Endothelial cell of umbilical vein (primary cell): ENCODE measurements around the gene NAV2. TPM values are rescaled to one million over a fixed set of nuclear protein-coding genes. Genes with fewer than 3 reads are reported as not detected.

Experiments used
- BruUV-seq: library from RNA; stranded (reverse); fragments of 400-500 nt; replicated peaks from 2 replicates; lab custom pipeline; 2021; lab: Mats Ljungman, UMichigan
- CTCF ChIA-PET: fragments of 300-600, 350-600 bp; sonication (Branson Sonifier 250); formaldehyde crosslinking; loops from one replicate; lab custom pipeline; 2021; ENCODE audit warnings: antibody characterized with exemption, inconsistent platforms; lab: Charles Lee
- POLR2A ChIA-PET: fragments of 300-600, 350-600 bp; sonication (Branson Sonifier 250); formaldehyde crosslinking; loops from one replicate; lab custom pipeline; 2021; ENCODE audit warnings: antibody characterized with exemption, inconsistent platforms; lab: Charles Lee
- DNase-seq: peaks from one replicate; pipeline ENCODE4 v3.0.0-alpha.2; 2011; ENCODE audit warnings: low read depth, low spot score
- FAIRE-seq: peaks from 2 replicates; lab custom pipeline; 2011; peaks lifted over from hg19 to GRCh38; lab: Jason Lieb, UNC
- H2AFZ ChIP-seq: 2 replicates; pipeline ENCODE4 v1.6.0; 2012; ENCODE audit warnings: low read depth, low read length, control low read depth, inconsistent platforms
- H3K27ac ChIP-seq: 2 replicates; pipeline ENCODE4 v1.5.1; 2011; ENCODE audit warnings: low read depth, mild to moderate bottlenecking, control low read depth, low read length, moderate library complexity; ENCODE audit not compliant: insufficient read depth
- H3K27me3 ChIP-seq, 2 experiments: 2 replicates each; pipeline versions ENCODE4 v1.6.0 to v1.6.1; 2011; ENCODE audit warnings: low read length in 2 of 2, mixed read lengths in 1 of 2; ENCODE audit not compliant: control insufficient read depth in 2 of 2, insufficient read depth in 2 of 2
- H3K36me3 ChIP-seq, 2 experiments: 2 replicates in 1 of 2; 3 replicates in 1 of 2; pipeline ENCODE4 v1.5.1; 2011; ENCODE audit warnings: low read length in 2 of 2, mild to moderate bottlenecking in 1 of 2, moderate library complexity in 1 of 2; ENCODE audit not compliant: control insufficient read depth in 2 of 2, insufficient read depth in 2 of 2; ENCODE audit errors: extremely low read depth in 1 of 2
- H3K4me1 ChIP-seq: 3 replicates; pipeline ENCODE4 v1.5.1; 2011; ENCODE audit warnings: mild to moderate bottlenecking, low read length; ENCODE audit not compliant: control insufficient read depth, insufficient read depth; ENCODE audit errors: extremely low read depth
- H3K4me2 ChIP-seq: 2 replicates; pipeline ENCODE4 v1.6.1; 2011; ENCODE audit warnings: low read length, control low read depth, mixed read lengths; ENCODE audit not compliant: insufficient read depth
- H3K4me3 ChIP-seq, 3 experiments: fragments of 200-600 bp in 1 of 3; sonication (generic), shearing (Covaris generic) in 1 of 3; replicated peaks in 1 of 3; 2 replicates each; pipeline ENCODE4 v1.5.1; 2011 to 2016; ENCODE audit warnings: control low read depth in 3 of 3, low read length in 3 of 3, mild to moderate bottlenecking in 2 of 3, inconsistent platforms in 1 of 3, low read depth in 1 of 3, moderate library complexity in 1 of 3; ENCODE audit not compliant: insufficient read depth in 1 of 3
- H3K79me2 ChIP-seq: 2 replicates; pipeline ENCODE4 v1.6.0; 2012; ENCODE audit warnings: low read length, inconsistent platforms; ENCODE audit not compliant: control insufficient read depth, insufficient read depth
- H3K9ac ChIP-seq: replicated peaks from 2 replicates; pipeline ENCODE3; 2011; ENCODE audit warnings: low read length, control low read depth; ENCODE audit not compliant: insufficient read depth; ENCODE audit errors: extremely low read depth
- H3K9me1 ChIP-seq: replicated peaks from 3 replicates; pipeline ENCODE4 v1.6.0; 2011; ENCODE audit warnings: mild to moderate bottlenecking, low read length; ENCODE audit not compliant: control insufficient read depth, insufficient read depth; ENCODE audit errors: extremely low read depth
- H3K9me3 ChIP-seq: replicated peaks from 2 replicates; pipeline ENCODE4 v1.5.1; 2012; ENCODE audit warnings: low read length, inconsistent platforms; ENCODE audit not compliant: control insufficient read depth, insufficient read depth
- H4K20me1 ChIP-seq: replicated peaks from 2 replicates; pipeline ENCODE3; 2011; ENCODE audit warnings: mild to moderate bottlenecking, low read length; ENCODE audit not compliant: control insufficient read depth, insufficient read depth; ENCODE audit errors: extremely low read depth
- EZH2 ChIP-seq: IDR thresholded peaks from 2 replicates; pipeline ENCODE4 v1.6.1; 2012; ENCODE audit warnings: borderline replicate concordance, low read depth, mild to moderate bottlenecking, moderate library complexity, low read length, inconsistent platforms; ENCODE audit not compliant: severe bottlenecking
- FOS ChIP-seq: IDR thresholded peaks from 2 replicates; pipeline ENCODE4 v1.6.1; 2011; ENCODE audit warnings: mild to moderate bottlenecking, low read length, moderate library complexity, borderline replicate concordance; ENCODE audit not compliant: insufficient read depth
- GATA2 ChIP-seq: IDR thresholded peaks from 2 replicates; pipeline ENCODE4 v1.7.0; 2011; ENCODE audit warnings: low read depth, mild to moderate bottlenecking, moderate library complexity, mixed read lengths, low read length; ENCODE audit not compliant: insufficient read length, insufficient read depth
- JUN ChIP-seq: IDR thresholded peaks from 2 replicates; pipeline ENCODE4 v1.6.1; 2011; ENCODE audit warnings: borderline replicate concordance, low read depth; ENCODE audit not compliant: insufficient read length, insufficient read depth
- MYC ChIP-seq: IDR thresholded peaks from one replicate; pipeline ENCODE4 v1.6.1; 2011; ENCODE audit warnings: mild to moderate bottlenecking, low read depth, low read length
- POLR2A ChIP-seq: IDR thresholded peaks from 2 replicates; pipeline ENCODE4 v1.6.1; 2012; ENCODE audit warnings: low read depth, mild to moderate bottlenecking, control low read depth, low read length
- POLR2AphosphoS5 ChIP-seq: IDR thresholded peaks from 2 replicates; pipeline ENCODE4 v1.6.1; 2012; ENCODE audit warnings: low read depth, mild to moderate bottlenecking, control low read depth, low read length, moderate library complexity; ENCODE audit not compliant: insufficient read depth
- dilution Hi-C: fragments of 300-500 bp; cut with MboI; formaldehyde crosslinking; loops from one replicate; pipeline ENCODE4 v1.15.0; 2019; ENCODE audit warnings: low sequenced_read_pairs; ENCODE audit not compliant: extremely low pct_ligation_motif_present
- intact Hi-C: fragments of 100-400 bp; cut with micrococcal nuclease; formaldehyde crosslinking; loops from one replicate; pipeline ENCODE4 v1.10.0; 2022
- polyA plus RNA-seq, 4 experiments: library from polyadenylated mRNA; depleted of rRNA in 3 of 4; stranded (reverse) in 3 of 4; unstranded in 1 of 4; fragments of >200 nt; gene quantifications; 2 replicates each; pipeline versions ENCODE4 v1.2.1 to v1.2.3, GENCODE V29; 2011 to 2012; ENCODE audit warnings: missing spikeins in 1 of 4
- total RNA-seq: library from RNA; stranded (reverse); gene quantifications from 2 replicates; pipeline ENCODE4 v1.2.3, GENCODE V29; 2021
- TF ChIP-seq, protein P1 (sequence below), 2 donors: IDR thresholded peaks; 1 replicate in 1 of 2; 2 replicates in 1 of 2; pipeline ENCODE4 v1.5.1; 2011; ENCODE audit warnings: low read length in 2 of 2, mild to moderate bottlenecking in 2 of 2, moderate library complexity in 2 of 2, control low read depth in 1 of 2, inconsistent platforms in 1 of 2, low read depth in 1 of 2; ENCODE audit not compliant: insufficient read depth in 1 of 2; ENCODE audit errors: extremely low read depth in 1 of 2
- TF ChIP-seq, protein P2 (sequence below): IDR thresholded peaks from 2 replicates; pipeline ENCODE4 v1.6.1; 2011; ENCODE audit not compliant: insufficient read depth, insufficient read length

NAV2 gene
- total and polyA plus RNA-seq, 2 donors (not counting 3 experiments of a cell fraction or from before 2014, with no cell fraction given): 10.9 to 68.0 TPM

DNA sequence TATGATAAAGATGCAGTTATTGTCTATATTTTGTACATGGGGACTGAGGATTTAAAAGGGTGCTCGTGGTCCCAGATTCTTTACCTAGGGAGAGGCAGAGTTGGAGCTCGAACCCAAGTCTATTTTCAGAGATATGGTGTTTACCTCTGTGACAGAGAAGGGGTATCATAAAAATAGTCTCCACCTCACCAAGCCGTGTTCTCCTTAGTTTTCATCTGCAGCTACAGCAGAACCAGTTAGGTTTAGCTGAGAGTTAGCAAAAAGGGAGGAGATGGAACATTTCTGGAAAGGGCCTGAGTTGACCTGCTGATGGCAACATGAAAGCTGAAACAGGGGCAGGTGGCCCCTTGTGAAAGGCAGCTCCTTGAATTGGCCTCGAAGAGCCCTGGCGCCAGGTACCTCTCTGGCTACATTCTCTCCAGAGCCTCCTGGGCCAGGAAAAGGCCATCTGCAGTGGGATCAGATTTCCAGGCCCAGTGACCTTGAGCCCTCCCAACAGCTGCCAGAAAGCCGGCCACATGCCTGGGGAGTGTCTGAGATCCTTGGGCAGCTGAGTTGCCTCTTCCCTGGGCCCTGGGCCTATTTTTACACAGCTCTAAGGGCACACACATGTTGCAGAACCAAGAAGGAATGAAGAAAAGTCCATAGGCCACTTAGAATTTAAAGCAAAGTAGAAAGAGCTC, 136.6 kb downstream of the NAV2 start:
- H2AFZ ChIP-seq: no peak overlapping the region
- POLR2A ChIA-PET: no interaction called here
- no TSS peak for BruUV-seq
- H3K9me3 ChIP-seq: no peaks in the 10 kb centered on the region
- CTCF ChIA-PET: interaction anchor here (1.0 kb wide), 1 partner anchor 54 kb away, joined by 4 read pairs; no protein-coding TSS in a partner anchor
- H3K79me2 ChIP-seq: peaks cover 53% of the 10 kb centered on the region
- no peaks in the 10 kb centered on the region for H3K27me3 ChIP-seq
- no peak overlapping the region for H3K4me3 ChIP-seq
- DNase-seq (no peak), FAIRE-seq (no peak)
- no peak overlapping the region for H3K27ac ChIP-seq
- dilution Hi-C loops: no loop called here
- H3K36me3 ChIP-seq: peaks cover 0 to 10% of the 10 kb centered on the region in 2 experiments
- TF ChIP-seq POLR2AphosphoS5: no peak
- no peak for TF ChIP-seq MYC
- TF ChIP-seq, protein P1, sequence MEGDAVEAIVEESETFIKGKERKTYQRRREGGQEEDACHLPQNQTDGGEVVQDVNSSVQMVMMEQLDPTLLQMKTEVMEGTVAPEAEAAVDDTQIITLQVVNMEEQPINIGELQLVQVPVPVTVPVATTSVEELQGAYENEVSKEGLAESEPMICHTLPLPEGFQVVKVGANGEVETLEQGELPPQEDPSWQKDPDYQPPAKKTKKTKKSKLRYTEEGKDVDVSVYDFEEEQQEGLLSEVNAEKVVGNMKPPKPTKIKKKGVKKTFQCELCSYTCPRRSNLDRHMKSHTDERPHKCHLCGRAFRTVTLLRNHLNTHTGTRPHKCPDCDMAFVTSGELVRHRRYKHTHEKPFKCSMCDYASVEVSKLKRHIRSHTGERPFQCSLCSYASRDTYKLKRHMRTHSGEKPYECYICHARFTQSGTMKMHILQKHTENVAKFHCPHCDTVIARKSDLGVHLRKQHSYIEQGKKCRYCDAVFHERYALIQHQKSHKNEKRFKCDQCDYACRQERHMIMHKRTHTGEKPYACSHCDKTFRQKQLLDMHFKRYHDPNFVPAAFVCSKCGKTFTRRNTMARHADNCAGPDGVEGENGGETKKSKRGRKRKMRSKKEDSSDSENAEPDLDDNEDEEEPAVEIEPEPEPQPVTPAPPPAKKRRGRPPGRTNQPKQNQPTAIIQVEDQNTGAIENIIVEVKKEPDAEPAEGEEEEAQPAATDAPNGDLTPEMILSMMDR (IDR thresholded peaks at IDR 0.05; ENCODE audit: extremely low read depth in 1 of 2, insufficient read depth in 1 of 2, low read depth in 1 of 2, low read length in 2 of 2): no peak
- TF ChIP-seq POLR2A: no peak
- TF ChIP-seq FOS: no peak
- TF ChIP-seq, protein P2, sequence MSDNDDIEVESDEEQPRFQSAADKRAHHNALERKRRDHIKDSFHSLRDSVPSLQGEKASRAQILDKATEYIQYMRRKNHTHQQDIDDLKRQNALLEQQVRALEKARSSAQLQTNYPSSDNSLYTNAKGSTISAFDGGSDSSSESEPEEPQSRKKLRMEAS: no peak
- TF ChIP-seq GATA2: no peak
- no peak for TF ChIP-seq JUN
- no peak for TF ChIP-seq EZH2
- intact Hi-C loops: no loop called here
- peaks cover 9% of the 10 kb centered on the region for H3K4me1 ChIP-seq
- no peak overlapping the region for H3K9ac ChIP-seq
- no peaks in the 10 kb centered on the region for H3K9me1 ChIP-seq
- H3K4me2 ChIP-seq: no peak overlapping the region
- H4K20me1 ChIP-seq: no peaks in the 10 kb centered on the region
